Neural progenitor cell (in vitro differentiated cells): ENCODE measurements around the gene PRR14L. TPM values are rescaled to one million over a fixed set of nuclear protein-coding genes. Genes with fewer than 3 reads are reported as not detected.
"Not testable (repeated sequence)": the region's sequence is repeated elsewhere in the genome, so short reads cannot be mapped to it uniquely, and the experiment has no call there.

Experiments
- DNase-seq: peaks from one replicate; pipeline ENCODE4 v3.0.0-alpha.2; 2016; ENCODE audit warnings: low spot score
- H2AFZ ChIP-seq: fragments of 200-600 bp; sonication (generic); replicated peaks from 2 replicates; pipeline ENCODE4 v1.6.1; 2016; ENCODE audit warnings: antibody characterized with exemption
- H3F3A ChIP-seq: fragments of 200-600 bp; sonication (generic); 2 replicates; pipeline ENCODE4 v1.6.1; 2016; ENCODE audit warnings: antibody characterized with exemption, low read depth
- H3K27ac ChIP-seq: fragments of 200-600 bp; sonication (generic); 2 replicates; pipeline ENCODE4 v1.5.1; 2016; ENCODE audit warnings: mild to moderate bottlenecking
- H3K27me3 ChIP-seq: fragments of 200-600 bp; sonication (generic); 2 replicates; pipeline ENCODE4 v1.6.1; 2016; ENCODE audit warnings: mild to moderate bottlenecking, moderate library complexity
- H3K36me3 ChIP-seq: fragments of 200-600 bp; sonication (generic); 2 replicates; pipeline ENCODE4 v1.5.1; 2016
- H3K4me1 ChIP-seq: fragments of 200-600 bp; sonication (generic); 2 replicates; pipeline ENCODE4 v1.6.1; 2016; ENCODE audit warnings: mixed run types
- H3K4me2 ChIP-seq: fragments of 200-600 bp; sonication (generic); 2 replicates; pipeline ENCODE4 v1.6.1; 2016
- H3K4me3 ChIP-seq: fragments of 200-600 bp; sonication (generic); 2 replicates; pipeline ENCODE4 v1.5.1; 2016
- H3K79me2 ChIP-seq: fragments of 200-600 bp; sonication (generic); 2 replicates; pipeline ENCODE4 v1.6.1; 2016; ENCODE audit warnings: low read depth
- H3K9ac ChIP-seq: fragments of 200-600 bp; sonication (generic); 2 replicates; pipeline ENCODE4 v1.6.1; 2016
- H3K9me3 ChIP-seq: fragments of 200-600 bp; sonication (generic); 2 replicates; pipeline ENCODE4 v1.5.1; 2016; ENCODE audit warnings: low read depth
- H4K20me1 ChIP-seq: fragments of 200-600 bp; sonication (generic); 2 replicates; pipeline ENCODE4 v1.6.1; 2016; ENCODE audit warnings: low read depth
- H3K27ac Mint-ChIP-seq: 3 replicates; pipeline ENCODE4 v1.8.0; 2021; ENCODE audit warnings: mixed read lengths
- H3K27me3 Mint-ChIP-seq: 2 replicates; pipeline ENCODE4 v1.8.0; 2022; ENCODE audit warnings: low read depth, mild to moderate bottlenecking, inconsistent platforms, moderate library complexity, mixed read lengths; ENCODE audit not compliant: insufficient read depth
- H3K36me3 Mint-ChIP-seq: 3 replicates; pipeline ENCODE4 v1.8.0; 2021; ENCODE audit warnings: mixed read lengths
- H3K4me1 Mint-ChIP-seq: 3 replicates; pipeline ENCODE4 v1.8.0; 2021; ENCODE audit warnings: mixed read lengths
- H3K4me3 Mint-ChIP-seq: 3 replicates; pipeline ENCODE4 v1.8.0; 2021; ENCODE audit warnings: mild to moderate bottlenecking, moderate library complexity, mixed read lengths
- H3K9me3 Mint-ChIP-seq: 3 replicates; pipeline ENCODE4 v1.8.0; 2020; ENCODE audit warnings: mixed read lengths
- CTCF ChIP-seq: fragments of 200-600 bp; sonication (generic); IDR thresholded peaks from 2 replicates; pipeline ENCODE4 v1.5.1; 2017; ENCODE audit warnings: antibody characterized with exemption, mild to moderate bottlenecking
- EZH2 ChIP-seq: fragments of 200-600 bp; sonication (generic); IDR thresholded peaks from 2 replicates; pipeline ENCODE4 v1.6.1; 2017; ENCODE audit warnings: antibody characterized with exemption, mild to moderate bottlenecking, moderate library complexity
- EZH2phosphoT487 ChIP-seq: fragments of 200-600 bp; sonication (generic); IDR thresholded peaks from 2 replicates; pipeline ENCODE4 v1.6.1; 2017; ENCODE audit warnings: antibody characterized with exemption
- total RNA-seq: library from RNA; depleted of rRNA; stranded (reverse); fragments of >200 nt; gene quantifications from 2 replicates; pipeline ENCODE4 v1.2.3, GENCODE V29; 2015; ENCODE audit warnings: low replicate concordance

Gene PRR14L
- total RNA-seq, 1 donor from 2014 or later, result 74.2 TPM

DNA sequence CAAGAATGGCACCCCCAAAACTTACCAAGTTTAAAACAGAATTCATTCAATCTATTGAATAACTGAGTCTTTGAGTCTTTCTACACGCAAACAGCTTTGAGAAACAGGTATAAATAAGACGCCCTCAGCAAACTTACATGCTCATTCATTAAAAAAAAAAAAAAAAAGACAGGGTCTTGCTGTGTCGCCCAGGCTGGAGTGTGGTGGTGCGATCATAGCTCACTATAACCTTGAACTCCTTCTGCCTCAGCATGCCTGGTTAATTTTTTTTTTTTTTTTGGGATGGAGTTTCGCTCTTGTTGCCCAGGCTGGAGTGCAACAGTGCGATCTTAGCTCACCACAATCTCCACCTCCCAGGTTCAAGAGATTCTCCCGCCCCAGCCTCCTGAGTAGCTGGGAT lies 6.1 kb downstream of the PRR14L start:
- peaks cover 75% of the 10 kb centered on the region for H4K20me1 ChIP-seq
- H2AFZ ChIP-seq, result no peak overlapping the region
- H3K4me3 Mint-ChIP-seq, result no peak overlapping the region
- peaks cover 5% of the 10 kb centered on the region for H3K36me3 ChIP-seq
- H3K4me1 ChIP-seq, result peaks cover 16% of the 10 kb centered on the region
- H3K4me3 ChIP-seq, result no peak overlapping the region
- peaks cover 12% of the 10 kb centered on the region for H3K36me3 Mint-ChIP-seq
- H3K27ac ChIP-seq, result no peak overlapping the region
- H3K27me3 Mint-ChIP-seq, result no peaks in the 10 kb centered on the region
- no peak for DNase-seq
- H3K4me2 ChIP-seq, result no peak overlapping the region
- H3K9me3 Mint-ChIP-seq, result no peaks in the 10 kb centered on the region
- peaks cover 34% of the 10 kb centered on the region for H3F3A ChIP-seq
- TF ChIP-seq CTCF (no peak), EZH2 (no peak), EZH2phosphoT487 (no peak)
- H3K27ac Mint-ChIP-seq, result no peak overlapping the region
- peaks cover 100% of the 10 kb centered on the region for H3K79me2 ChIP-seq
- no peaks in the 10 kb centered on the region for H3K9me3 ChIP-seq
- no peaks in the 10 kb centered on the region for H3K27me3 ChIP-seq
- H3K9ac ChIP-seq, result no peak overlapping the region
- peaks cover 20% of the 10 kb centered on the region for H3K4me1 Mint-ChIP-seq

- no peak overlapping the region for H3K4me2 ChIP-seq
- H3K9ac ChIP-seq, result no peak overlapping the region
- peaks cover 27% of the 10 kb centered on the region for H3F3A ChIP-seq
- H4K20me1 ChIP-seq, result peaks cover 86% of the 10 kb centered on the region
- H2AFZ ChIP-seq, result no peak overlapping the region
- Mint-ChIP-seq H3K4me3 (no peak overlapping the region), H3K27ac (no peak overlapping the region), H3K9me3 (no peaks in the 10 kb centered on the region), H3K36me3 (peaks cover 18% of the 10 kb centered on the region), H3K27me3 (no peaks in the 10 kb centered on the region), H3K4me1 (peaks cover 10% of the 10 kb centered on the region)
- H3K36me3 ChIP-seq, result peaks cover 5% of the 10 kb centered on the region
- H3K27me3 ChIP-seq, result no peaks in the 10 kb centered on the region
- TF ChIP-seq EZH2, result no peak
- TF ChIP-seq CTCF, result no peak
- no peak for TF ChIP-seq EZH2phosphoT487
- H3K27ac ChIP-seq, result no peak overlapping the region
- H3K4me3 ChIP-seq, result no peak overlapping the region
- peaks cover 100% of the 10 kb centered on the region for H3K79me2 ChIP-seq
- DNase-seq, result no peak
- peaks cover 7% of the 10 kb centered on the region for H3K4me1 ChIP-seq
- no peaks in the 10 kb centered on the region for H3K9me3 ChIP-seq
Measured at GRCh38 chr22:31742682-31743081, 7.2 kb downstream of the PRR14L start.

DNA sequence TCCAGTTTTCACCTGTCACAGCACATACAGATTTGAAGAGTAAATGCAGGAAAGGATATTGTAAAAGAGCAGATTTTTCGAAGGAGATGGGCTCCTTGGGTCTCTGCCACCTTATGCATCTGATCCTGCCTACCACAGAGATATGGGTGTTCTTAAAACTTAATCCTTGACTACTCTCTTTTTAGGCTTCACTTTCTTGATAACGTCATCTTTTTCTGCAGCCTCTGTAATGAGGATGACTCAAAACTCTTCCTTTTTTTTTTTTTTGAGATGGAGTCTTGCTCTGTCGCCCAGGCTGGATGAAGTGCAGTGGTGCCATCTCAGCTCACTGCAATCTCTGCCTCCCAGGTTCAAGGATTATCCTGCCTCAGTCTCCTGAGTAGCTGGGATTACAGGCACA lies 7.8 kb downstream of the PRR14L start:
- no peak overlapping the region for H3K4me3 Mint-ChIP-seq
- peaks cover 100% of the 10 kb centered on the region for H3K79me2 ChIP-seq
- H3K9me3 ChIP-seq, result no peaks in the 10 kb centered on the region
- H3K27ac Mint-ChIP-seq, result no peak overlapping the region
- H2AFZ ChIP-seq, result no peak overlapping the region
- no peak for DNase-seq
- no peaks in the 10 kb centered on the region for H3K9me3 Mint-ChIP-seq
- peaks cover 5% of the 10 kb centered on the region for H3K36me3 ChIP-seq
- no peaks in the 10 kb centered on the region for H3K27me3 Mint-ChIP-seq
- H3K36me3 Mint-ChIP-seq, result peaks cover 18% of the 10 kb centered on the region
- H4K20me1 ChIP-seq, result peaks cover 92% of the 10 kb centered on the region
- H3K4me1 ChIP-seq, result peaks cover 3% of the 10 kb centered on the region
- H3K27me3 ChIP-seq, result no peaks in the 10 kb centered on the region
- peaks cover 21% of the 10 kb centered on the region for H3F3A ChIP-seq
- TF ChIP-seq EZH2, result no peak
- no peak for TF ChIP-seq EZH2phosphoT487
- TF ChIP-seq CTCF, result no peak
- peaks cover 4% of the 10 kb centered on the region for H3K4me1 Mint-ChIP-seq
- H3K27ac ChIP-seq, result no peak overlapping the region
- no peak overlapping the region for H3K9ac ChIP-seq
- no peak overlapping the region for H3K4me2 ChIP-seq
- H3K4me3 ChIP-seq, result no peak overlapping the region

GRCh38 chr22:31740314-31740713 lies 9.6 kb downstream of the PRR14L start:
- not testable (repeated sequence) for H3K36me3 ChIP-seq, H3K27me3 Mint-ChIP-seq, H3K9me3 ChIP-seq, H3K4me1 Mint-ChIP-seq, H3F3A ChIP-seq, H3K9ac ChIP-seq, DNase-seq, H3K27ac ChIP-seq, H3K4me3 Mint-ChIP-seq, H3K4me3 ChIP-seq, H3K4me2 ChIP-seq, H2AFZ ChIP-seq, H3K27ac Mint-ChIP-seq, H3K9me3 Mint-ChIP-seq, H3K4me1 ChIP-seq, H3K27me3 ChIP-seq
- Histone ChIP-seq H4K20me1 (peaks cover 95% of the 10 kb centered on the region), H3K79me2 (peaks cover 100% of the 10 kb centered on the region)
- H3K36me3 Mint-ChIP-seq, result peaks cover 20% of the 10 kb centered on the region
